SK-N-SH treated with all-trans-retinoic acid at 6 μM for 48 hours (cell line): Measurements from ENCODE around the gene GRID1.

ENCODE experiments used
- ATAC-seq: fragments of 200-7000 bp; cut with Tn5 transposase; 3 replicates; pipeline ENCODE4 v1.9.1; 2020; ENCODE audit warnings: mild to moderate bottlenecking, moderate library complexity
- BACH2 ChIP-seq: fragments of 250-450 bp; sonication (Bioruptor Pico); IDR thresholded peaks from 2 replicates; pipeline ENCODE4 v1.9.0; 2021; ENCODE audit warnings: mild to moderate bottlenecking, borderline replicate concordance
- CSDC2 ChIP-seq: fragments of 250-450 bp; sonication (Bioruptor Pico); IDR thresholded peaks from 2 replicates; pipeline ENCODE4 v1.5.0; 2020; ENCODE audit warnings: mild to moderate bottlenecking, moderate library complexity
- ESRRG ChIP-seq: fragments of 250-450 bp; sonication (Bioruptor Pico); IDR thresholded peaks from 2 replicates; pipeline ENCODE4 v1.6.1; 2021; ENCODE audit warnings: mild to moderate bottlenecking
- GLIS3 ChIP-seq: fragments of 250-450 bp; sonication (Bioruptor Pico); IDR thresholded peaks from 2 replicates; pipeline ENCODE4 v1.5.0; 2020; ENCODE audit warnings: mild to moderate bottlenecking, moderate library complexity
- ISL1 ChIP-seq: fragments of 250-450 bp; sonication (Bioruptor Pico); IDR thresholded peaks from 2 replicates; pipeline ENCODE4 v2.1.2; 2022; ENCODE audit warnings: mild to moderate bottlenecking, moderate library complexity
- OSR1 ChIP-seq: fragments of 250-450 bp; sonication (Bioruptor Pico); IDR thresholded peaks from 2 replicates; pipeline ENCODE4 v1.8.0; 2022; ENCODE audit warnings: moderate library complexity, mild to moderate bottlenecking, inconsistent platforms
- PPARA ChIP-seq: fragments of 250-450 bp; sonication (Bioruptor Pico); IDR thresholded peaks from 2 replicates; pipeline ENCODE4 v1.5.0; 2020; ENCODE audit warnings: mild to moderate bottlenecking, borderline replicate concordance
- RARB ChIP-seq: fragments of 250-450 bp; sonication (Bioruptor Pico); IDR thresholded peaks from 2 replicates; pipeline ENCODE4 v1.8.0; 2021; ENCODE audit warnings: mild to moderate bottlenecking, moderate library complexity
- SNAI2 ChIP-seq: fragments of 250-450 bp; sonication (Bioruptor Pico); IDR thresholded peaks from 2 replicates; pipeline ENCODE4 v1.5.0; 2020; ENCODE audit warnings: mild to moderate bottlenecking, moderate library complexity
- TCF4 ChIP-seq: fragments of 250-450 bp; sonication (Bioruptor Pico); IDR thresholded peaks from 2 replicates; pipeline ENCODE4 v1.8.0; 2021; ENCODE audit warnings: mild to moderate bottlenecking, moderate library complexity, borderline replicate concordance
- TOX ChIP-seq: fragments of 250-450 bp; sonication (Bioruptor Pico); IDR thresholded peaks from 2 replicates; pipeline ENCODE4 v1.8.0; 2021; ENCODE audit warnings: mild to moderate bottlenecking, moderate library complexity, borderline replicate concordance
- TSHZ2 ChIP-seq: fragments of 250-450 bp; sonication (Bioruptor Pico); IDR thresholded peaks from 2 replicates; pipeline ENCODE4 v1.5.0; 2020; ENCODE audit warnings: mild to moderate bottlenecking, moderate library complexity
- ZC3H10 ChIP-seq: fragments of 250-450 bp; sonication (Bioruptor Pico); IDR thresholded peaks from 2 replicates; pipeline ENCODE4 v1.5.1; 2021; ENCODE audit warnings: mild to moderate bottlenecking, moderate library complexity
- ZFP3 ChIP-seq: fragments of 250-450 bp; sonication (Bioruptor Pico); IDR thresholded peaks from 2 replicates; pipeline ENCODE4 v1.5.0; 2020; ENCODE audit warnings: mild to moderate bottlenecking, moderate library complexity
- ZFP30 ChIP-seq: fragments of 450-650 bp; formaldehyde crosslinking; IDR thresholded peaks from 2 replicates; pipeline ENCODE4 v1.5.0; 2022; ENCODE audit warnings: mild to moderate bottlenecking, moderate library complexity
- ZNF565 ChIP-seq: fragments of 450-650 bp; formaldehyde crosslinking; conservative IDR thresholded peaks from 2 replicates; pipeline ENCODE4 v1.5.0; 2020; ENCODE audit warnings: low read depth, mild to moderate bottlenecking, moderate library complexity
- ZNF70 ChIP-seq: fragments of 450-650 bp; formaldehyde crosslinking; IDR thresholded peaks from 2 replicates; pipeline ENCODE4 v1.5.0; 2020; ENCODE audit warnings: mild to moderate bottlenecking, moderate library complexity
- ZNF8 ChIP-seq: fragments of 450-650 bp; formaldehyde crosslinking; IDR thresholded peaks from 2 replicates; pipeline ENCODE4 v1.5.0; 2020; ENCODE audit warnings: mild to moderate bottlenecking, moderate library complexity
- TF ChIP-seq, protein P1 (sequence below): fragments of 250-450 bp; sonication (Bioruptor Pico); IDR thresholded peaks from 2 replicates; pipeline ENCODE4 v1.5.1; 2020; ENCODE audit warnings: low read depth, mild to moderate bottlenecking, moderate library complexity
- TF ChIP-seq, protein P2 (sequence below): fragments of 250-450 bp; sonication (Bioruptor Pico); IDR thresholded peaks from 2 replicates; pipeline ENCODE4 v1.8.0; 2020; ENCODE audit warnings: mild to moderate bottlenecking, moderate library complexity, borderline replicate concordance
- TF ChIP-seq, protein P3 (sequence below): fragments of 250-450 bp; sonication (Bioruptor Pico); IDR thresholded peaks from 2 replicates; pipeline ENCODE4 v1.8.0; 2021; ENCODE audit warnings: low read depth, mild to moderate bottlenecking, moderate library complexity, borderline replicate concordance

GRID1 gene

DNA sequence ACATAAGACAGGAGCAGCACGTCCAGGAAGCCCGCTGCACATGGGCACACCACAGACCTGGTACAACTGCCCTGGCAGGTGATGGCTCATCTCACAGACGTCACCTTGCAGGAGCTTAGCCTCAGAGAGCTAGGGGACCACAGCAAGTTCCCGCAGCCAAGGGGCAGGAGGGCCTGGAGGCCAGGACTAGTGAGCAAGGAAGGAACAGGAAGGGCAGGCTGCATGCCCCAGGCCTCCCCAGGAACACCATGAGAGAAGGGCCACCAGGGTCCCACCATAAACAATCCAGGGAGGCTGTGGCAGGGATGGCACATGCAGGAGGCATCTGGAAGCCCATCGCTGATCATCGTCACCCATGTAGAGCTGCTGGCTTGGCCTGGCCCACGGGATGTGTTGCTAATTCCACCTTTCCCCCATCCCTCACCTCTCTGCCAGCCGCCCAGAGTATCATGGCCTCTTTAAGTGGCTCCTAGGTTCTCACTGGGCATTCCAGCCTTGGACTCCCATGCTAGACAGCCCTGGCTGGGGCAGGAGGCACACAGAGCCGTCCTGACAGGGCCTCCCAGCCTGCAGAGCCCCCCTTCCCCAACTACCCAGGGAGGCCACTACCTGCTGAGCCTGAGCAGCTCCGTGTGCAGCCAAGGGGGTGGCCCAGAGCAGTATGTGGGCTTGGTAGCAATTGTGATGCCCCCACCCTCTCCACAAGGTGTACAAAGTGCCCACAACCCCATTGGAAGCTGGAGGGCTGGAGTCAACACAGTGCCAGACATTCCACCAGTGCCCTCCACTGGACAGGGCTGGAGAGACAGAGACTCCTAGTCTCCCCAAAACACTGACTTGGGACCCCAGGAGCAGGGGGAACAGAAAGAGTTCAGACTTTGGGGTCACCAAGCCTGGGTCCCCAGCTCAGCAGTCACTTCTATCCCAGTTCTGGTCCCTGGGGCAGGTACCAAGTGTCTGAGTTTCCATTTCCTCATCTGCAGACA, 35.5 kb downstream of the GRID1 start:
- no peak for ATAC-seq
- TF ChIP-seq ZFP3 (CRISPR knock-in tag) (no peak), ZFP30 (no peak), TOX (CRISPR knock-in tag) (no peak), ZNF8 (CRISPR knock-in tag) (no peak), ESRRG (CRISPR knock-in tag) (no peak), ZNF565 (no peak), TSHZ2 (CRISPR knock-in tag) (no peak), GLIS3 (CRISPR knock-in tag) (no peak), BACH2 (CRISPR knock-in tag) (no peak), PPARA (no peak), OSR1 (CRISPR knock-in tag) (no peak), ISL1 (no peak), SNAI2 (CRISPR knock-in tag) (no peak), RARB (CRISPR knock-in tag) (no peak), TCF4 (CRISPR knock-in tag) (no peak), ZC3H10 (CRISPR knock-in tag) (no peak), CSDC2 (no peak)
- TF ChIP-seq, protein P1, sequence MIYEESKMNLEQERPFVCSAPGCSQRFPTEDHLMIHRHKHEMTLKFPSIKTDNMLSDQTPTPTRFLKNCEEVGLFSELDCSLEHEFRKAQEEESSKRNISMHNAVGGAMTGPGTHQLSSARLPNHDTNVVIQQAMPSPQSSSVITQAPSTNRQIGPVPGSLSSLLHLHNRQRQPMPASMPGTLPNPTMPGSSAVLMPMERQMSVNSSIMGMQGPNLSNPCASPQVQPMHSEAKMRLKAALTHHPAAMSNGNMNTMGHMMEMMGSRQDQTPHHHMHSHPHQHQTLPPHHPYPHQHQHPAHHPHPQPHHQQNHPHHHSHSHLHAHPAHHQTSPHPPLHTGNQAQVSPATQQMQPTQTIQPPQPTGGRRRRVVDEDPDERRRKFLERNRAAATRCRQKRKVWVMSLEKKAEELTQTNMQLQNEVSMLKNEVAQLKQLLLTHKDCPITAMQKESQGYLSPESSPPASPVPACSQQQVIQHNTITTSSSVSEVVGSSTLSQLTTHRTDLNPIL (CRISPR knock-in tag), result no peak
- TF ChIP-seq, protein P2, sequence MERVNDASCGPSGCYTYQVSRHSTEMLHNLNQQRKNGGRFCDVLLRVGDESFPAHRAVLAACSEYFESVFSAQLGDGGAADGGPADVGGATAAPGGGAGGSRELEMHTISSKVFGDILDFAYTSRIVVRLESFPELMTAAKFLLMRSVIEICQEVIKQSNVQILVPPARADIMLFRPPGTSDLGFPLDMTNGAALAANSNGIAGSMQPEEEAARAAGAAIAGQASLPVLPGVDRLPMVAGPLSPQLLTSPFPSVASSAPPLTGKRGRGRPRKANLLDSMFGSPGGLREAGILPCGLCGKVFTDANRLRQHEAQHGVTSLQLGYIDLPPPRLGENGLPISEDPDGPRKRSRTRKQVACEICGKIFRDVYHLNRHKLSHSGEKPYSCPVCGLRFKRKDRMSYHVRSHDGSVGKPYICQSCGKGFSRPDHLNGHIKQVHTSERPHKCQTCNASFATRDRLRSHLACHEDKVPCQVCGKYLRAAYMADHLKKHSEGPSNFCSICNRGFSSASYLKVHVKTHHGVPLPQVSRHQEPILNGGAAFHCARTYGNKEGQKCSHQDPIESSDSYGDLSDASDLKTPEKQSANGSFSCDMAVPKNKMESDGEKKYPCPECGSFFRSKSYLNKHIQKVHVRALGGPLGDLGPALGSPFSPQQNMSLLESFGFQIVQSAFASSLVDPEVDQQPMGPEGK (CRISPR knock-in tag), result no peak
- TF ChIP-seq, protein P3, sequence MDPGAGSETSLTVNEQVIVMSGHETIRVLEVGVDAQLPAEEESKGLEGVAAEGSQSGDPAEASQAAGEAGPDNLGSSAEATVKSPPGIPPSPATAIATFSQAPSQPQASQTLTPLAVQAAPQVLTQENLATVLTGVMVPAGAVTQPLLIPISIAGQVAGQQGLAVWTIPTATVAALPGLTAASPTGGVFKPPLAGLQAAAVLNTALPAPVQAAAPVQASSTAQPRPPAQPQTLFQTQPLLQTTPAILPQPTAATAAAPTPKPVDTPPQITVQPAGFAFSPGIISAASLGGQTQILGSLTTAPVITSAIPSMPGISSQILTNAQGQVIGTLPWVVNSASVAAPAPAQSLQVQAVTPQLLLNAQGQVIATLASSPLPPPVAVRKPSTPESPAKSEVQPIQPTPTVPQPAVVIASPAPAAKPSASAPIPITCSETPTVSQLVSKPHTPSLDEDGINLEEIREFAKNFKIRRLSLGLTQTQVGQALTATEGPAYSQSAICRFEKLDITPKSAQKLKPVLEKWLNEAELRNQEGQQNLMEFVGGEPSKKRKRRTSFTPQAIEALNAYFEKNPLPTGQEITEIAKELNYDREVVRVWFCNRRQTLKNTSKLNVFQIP (CRISPR knock-in tag), result no peak

- TF ChIP-seq BACH2 (CRISPR knock-in tag), result no peak
- TF ChIP-seq, protein P1 (CRISPR knock-in tag), result no peak
- TF ChIP-seq OSR1 (CRISPR knock-in tag), result no peak
- no peak for TF ChIP-seq CSDC2
- TF ChIP-seq, protein P3 (CRISPR knock-in tag), result no peak
- TF ChIP-seq, protein P2 (CRISPR knock-in tag), result no peak
- TF ChIP-seq ZNF70 (CRISPR knock-in tag), result no peak
- TF ChIP-seq ZFP3 (CRISPR knock-in tag), result no peak
- no peak for TF ChIP-seq ZFP30
- no peak for TF ChIP-seq TSHZ2 (CRISPR knock-in tag)
- no peak for ATAC-seq
These were observed 36.5 kb downstream of the GRID1 start for GRCh38 chr10:86329896-86330680.
